SU-DHL-6 (cell line): ENCODE data around the gene WDR83.

Experiments
- CTCF ChIP-seq: fragments of 200-600 bp; sonication (generic); IDR thresholded peaks from one replicate; pipeline ENCODE4 v1.5.1; 2017; ENCODE audit warnings: antibody characterized with exemption, mild to moderate bottlenecking, low read length, moderate library complexity; ENCODE audit not compliant: insufficient read depth, poor library complexity, severe bottlenecking
- EZH2phosphoT487 ChIP-seq: fragments of 200-600 bp; sonication (generic), shearing (Covaris generic); conservative IDR thresholded peaks from 2 replicates; pipeline ENCODE4 v1.6.1; 2018; ENCODE audit warnings: mild to moderate bottlenecking, antibody characterized with exemption, low read length, moderate library complexity, mixed read lengths

GRCh38 chr19:12706332-12706718 lies 39.7 kb downstream of the WDR83 start:
- TF ChIP-seq CTCF (no peak), EZH2phosphoT487 (no peak)
